Measurements from ENCODE around the gene VASP.

GRCh38 chr19:45501730-45502014 lies 5.6 kb upstream of the VASP start:
- no peak for TF ChIP-seq CTCF (IDR thresholded peaks at IDR 0.05)
- no peak for TF ChIP-seq HOXB13 (CRISPR knock-in tag; IDR thresholded peaks at IDR 0.05; ENCODE audit: low read depth)
- TF ChIP-seq NR3C1 (IDR thresholded peaks at IDR 0.05): no peak
- no peak for TF ChIP-seq HOXA7 (CRISPR knock-in tag; IDR thresholded peaks at IDR 0.05)
- TF ChIP-seq POLR2A (IDR thresholded peaks at IDR 0.05; ENCODE audit: low read length): no peak
- no peak for TF ChIP-seq ZFP36 (IDR thresholded peaks at IDR 0.05; ENCODE audit: borderline replicate concordance, partially characterized antibody)
- no peak for TF ChIP-seq RAD21 (conservative IDR thresholded peaks at IDR 0.05 in 1 of 2, IDR thresholded peaks at IDR 0.05 in 1 of 2)
- no peak for TF ChIP-seq RCOR1 (IDR thresholded peaks at IDR 0.05; ENCODE audit: low read depth, low read length)
- TF ChIP-seq POLR2AphosphoS2 (conservative IDR thresholded peaks at IDR 0.05; ENCODE audit: low read length): no peak
- TF ChIP-seq EP300 (IDR thresholded peaks at IDR 0.05): no peak
- no peak for TF ChIP-seq RFX5 (IDR thresholded peaks at IDR 0.05)
- TF ChIP-seq CHD2 (IDR thresholded peaks at IDR 0.05; ENCODE audit: low read length, partially characterized antibody): no peak
- no peak for TF ChIP-seq BHLHE40 (IDR thresholded peaks at IDR 0.05; ENCODE audit: low read depth, low read length)

Data from A549 (cell line).